ENCODE data around the gene SEC24D.

DNA sequence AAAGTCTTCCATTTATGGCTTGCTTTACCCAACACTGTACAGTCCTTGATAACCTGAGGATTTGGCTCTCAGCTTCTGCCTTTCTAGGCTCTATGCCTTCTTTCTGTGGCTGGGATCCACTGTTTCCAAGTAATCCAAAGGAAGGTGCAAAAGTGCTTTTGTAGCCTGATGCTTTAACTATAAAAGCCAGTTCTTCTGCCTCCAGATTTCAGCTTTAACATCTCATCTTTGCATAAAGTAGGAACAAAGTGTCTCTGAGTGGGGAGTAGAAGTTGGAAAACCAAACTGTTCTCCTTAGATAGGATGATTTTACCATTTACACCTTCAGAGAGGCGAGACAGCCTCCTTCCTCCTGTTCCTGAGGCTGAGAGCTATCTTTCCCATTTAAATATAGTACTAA, 11.1 kb upstream of the SEC24D start:
- TF ChIP-seq, protein P1, sequence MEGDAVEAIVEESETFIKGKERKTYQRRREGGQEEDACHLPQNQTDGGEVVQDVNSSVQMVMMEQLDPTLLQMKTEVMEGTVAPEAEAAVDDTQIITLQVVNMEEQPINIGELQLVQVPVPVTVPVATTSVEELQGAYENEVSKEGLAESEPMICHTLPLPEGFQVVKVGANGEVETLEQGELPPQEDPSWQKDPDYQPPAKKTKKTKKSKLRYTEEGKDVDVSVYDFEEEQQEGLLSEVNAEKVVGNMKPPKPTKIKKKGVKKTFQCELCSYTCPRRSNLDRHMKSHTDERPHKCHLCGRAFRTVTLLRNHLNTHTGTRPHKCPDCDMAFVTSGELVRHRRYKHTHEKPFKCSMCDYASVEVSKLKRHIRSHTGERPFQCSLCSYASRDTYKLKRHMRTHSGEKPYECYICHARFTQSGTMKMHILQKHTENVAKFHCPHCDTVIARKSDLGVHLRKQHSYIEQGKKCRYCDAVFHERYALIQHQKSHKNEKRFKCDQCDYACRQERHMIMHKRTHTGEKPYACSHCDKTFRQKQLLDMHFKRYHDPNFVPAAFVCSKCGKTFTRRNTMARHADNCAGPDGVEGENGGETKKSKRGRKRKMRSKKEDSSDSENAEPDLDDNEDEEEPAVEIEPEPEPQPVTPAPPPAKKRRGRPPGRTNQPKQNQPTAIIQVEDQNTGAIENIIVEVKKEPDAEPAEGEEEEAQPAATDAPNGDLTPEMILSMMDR (IDR thresholded peaks at IDR 0.05; ENCODE audit: insufficient read depth, low read length, poor library complexity, severe bottlenecking): no peak
- TF ChIP-seq EZH2phosphoT487 (conservative IDR thresholded peaks at IDR 0.05; ENCODE audit: low read length): no peak

All from SU-DHL-6 (cell line).